GM19239 (cell line): ENCODE results near the gene ZNF236.

Experiments used
- DNase-seq: peaks from one replicate; pipeline ENCODE4 v3.0.0; 2011; ENCODE audit warnings: low spot score; ENCODE audit not compliant: insufficient read length
- FAIRE-seq: peaks from 2 replicates; lab custom pipeline; 2011; peaks lifted over from hg19 to GRCh38; lab: Jason Lieb, UNC

Gene ZNF236

GRCh38 chr18:76850112-76850511 is 27.8 kb downstream of the ZNF236 start:
- peak; percentile 61 for FAIRE-seq
- DNase-seq = no peak

DNA sequence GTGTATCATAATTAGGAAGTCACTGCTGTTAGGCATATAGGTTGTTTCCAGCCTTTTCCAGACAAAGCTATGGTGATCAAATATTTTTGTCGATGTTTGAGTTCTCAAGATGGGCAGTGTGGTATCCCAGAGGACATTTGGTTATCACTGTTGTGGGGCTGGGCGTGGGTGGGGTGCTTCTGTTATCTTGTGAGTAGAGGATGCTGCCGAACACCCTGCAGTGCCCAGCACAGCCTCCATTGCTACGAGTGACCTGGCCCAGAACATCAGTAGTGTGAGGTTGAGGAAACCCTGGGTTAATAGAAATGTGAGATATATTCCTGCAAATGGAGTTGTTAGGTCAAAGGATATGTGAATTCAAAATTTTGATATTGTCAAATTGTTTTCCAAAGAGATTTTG is 33.2 kb downstream of the ZNF236 start:
- FAIRE-seq (no peak), DNase-seq (no peak)

DNA sequence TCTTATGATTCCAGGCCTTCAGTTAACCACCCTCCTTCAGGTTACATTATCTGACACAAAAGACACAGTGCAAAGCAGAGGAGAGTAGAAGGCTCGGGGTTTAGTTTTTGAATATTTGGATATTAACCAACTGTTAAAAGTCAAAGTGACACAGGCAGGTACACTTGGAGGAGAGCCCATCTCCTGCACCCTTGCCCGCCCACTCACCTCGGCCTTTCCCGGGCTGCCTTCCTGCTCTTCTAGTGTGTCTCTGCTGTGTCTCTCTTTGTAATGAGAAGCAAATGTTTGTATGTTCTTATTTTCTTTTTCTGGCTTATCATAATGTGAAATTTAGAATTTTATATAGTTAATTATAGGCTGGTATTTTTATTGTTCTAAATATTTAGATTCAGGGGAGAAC is 35.1 kb downstream of the ZNF236 start:
- DNase-seq (no peak), FAIRE-seq (no peak)

GRCh38 chr18:76859474-76860339 is 37.4 kb downstream of the ZNF236 start:
- peak; percentile 4 for FAIRE-seq
- peak; percentile 14 for DNase-seq

- no peak for DNase-seq
- no peak for FAIRE-seq
Measured at GRCh38 chr18:76860411-76860810, 38.1 kb downstream of the ZNF236 start.

DNA sequence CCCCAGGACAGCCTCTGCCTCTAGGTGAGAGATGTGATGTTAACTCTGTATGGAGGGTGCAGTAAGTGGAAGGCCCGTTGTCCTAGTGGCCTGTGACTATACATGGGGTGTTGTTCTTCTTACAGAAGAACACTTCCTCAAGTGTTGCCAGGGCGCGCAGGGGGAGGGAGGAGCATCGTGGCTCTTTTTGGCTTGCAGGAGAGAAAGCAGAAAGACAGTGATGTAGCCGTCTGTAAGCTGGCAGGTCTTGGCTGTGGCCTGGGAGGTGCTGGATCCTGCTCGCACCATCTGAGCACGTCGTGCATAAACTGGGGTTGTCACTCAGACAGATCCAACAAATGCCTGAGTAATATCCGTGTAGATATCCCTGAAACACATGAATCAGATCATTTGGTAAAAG is 44.3 kb downstream of the ZNF236 start:
- DNase-seq = no peak
- FAIRE-seq = no peak

GRCh38 chr18:76873311-76873710 is 51.0 kb downstream of the ZNF236 start:
- DNase-seq = no peak
- FAIRE-seq = peak; percentile 37

DNA sequence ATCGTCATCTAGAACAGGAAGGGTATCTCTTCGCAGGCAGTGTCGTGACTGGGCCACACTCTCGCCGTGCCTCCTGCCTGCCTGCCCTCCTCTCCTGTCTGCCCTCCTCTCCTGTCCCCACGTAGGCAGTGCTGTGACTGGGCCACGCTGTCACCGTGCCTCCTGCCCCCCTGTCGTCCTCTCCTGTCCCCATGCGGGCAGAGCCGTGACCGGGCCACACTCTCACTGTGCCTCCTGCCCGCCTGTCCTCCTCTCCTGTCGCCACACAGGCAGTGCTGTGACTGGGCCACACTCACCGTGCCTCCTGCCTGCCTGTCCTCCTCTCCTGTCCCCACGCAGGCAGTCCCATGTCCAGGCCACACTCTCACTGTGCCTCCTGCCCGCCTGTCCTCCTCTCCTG is 51.4 kb downstream of the ZNF236 start:
- DNase-seq = no peak
- FAIRE-seq = no peak

- DNase-seq (no peak), FAIRE-seq (no peak)
Measured at GRCh38 chr18:76874642-76875389, 52.5 kb downstream of the ZNF236 start.

- peak; percentile 51 for FAIRE-seq
Measured at GRCh38 chr18:76875390-76876325, 53.3 kb downstream of the ZNF236 start.

GRCh38 chr18:76878426-76878825 is 56.1 kb downstream of the ZNF236 start:
- FAIRE-seq = no peak

More at GRCh38 chr18:76875390-76876325, 53.3 kb downstream of the ZNF236 start:
- peak; percentile 21 for DNase-seq

DNA sequence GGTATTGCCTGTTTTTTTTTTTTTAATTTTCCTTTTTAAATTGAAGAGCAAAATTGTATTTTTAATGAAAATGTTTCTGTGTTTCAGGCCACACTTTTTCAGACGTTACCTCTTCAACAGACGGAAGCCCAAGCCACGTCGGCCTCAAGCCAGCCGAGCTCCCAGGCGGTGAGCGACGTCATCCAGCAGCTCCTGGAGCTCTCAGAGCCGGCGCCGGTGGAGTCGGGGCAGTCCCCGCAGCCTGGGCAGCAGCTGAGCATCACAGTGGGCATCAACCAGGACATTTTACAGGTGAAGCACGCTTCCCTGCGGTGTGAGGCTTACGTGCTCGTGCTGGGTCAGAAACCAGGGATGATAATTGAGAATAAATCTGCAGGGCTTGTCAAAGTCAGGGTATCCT is 57.7 kb downstream of the ZNF236 start:
- no peak for DNase-seq
- no peak for FAIRE-seq

More at GRCh38 chr18:76878426-76878825, 56.1 kb downstream of the ZNF236 start:
- DNase-seq = no peak

GRCh38 chr18:76881744-76882143 is 59.4 kb downstream of the ZNF236 start:
- no peak for FAIRE-seq

DNA sequence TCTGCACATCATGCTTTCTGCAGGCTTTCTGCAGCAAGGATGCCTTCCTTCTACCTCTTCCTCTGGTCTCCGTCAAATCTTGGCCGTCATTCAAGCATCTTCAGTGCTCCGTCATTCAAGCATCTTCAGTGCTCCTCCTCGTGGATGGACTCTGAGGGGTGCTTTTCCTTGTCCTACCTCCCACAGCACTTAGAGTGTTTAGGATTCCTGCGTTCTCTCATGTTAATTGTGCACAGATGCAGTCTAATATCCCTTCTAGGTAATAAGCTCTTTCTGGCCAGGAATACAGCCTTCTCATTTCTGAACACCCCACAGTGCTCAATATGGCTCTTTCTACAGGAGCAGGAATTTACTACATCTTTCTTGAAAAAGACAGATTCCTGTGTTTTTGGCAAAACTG is 59.8 kb downstream of the ZNF236 start:
- FAIRE-seq = no peak

More at GRCh38 chr18:76881744-76882143, 59.4 kb downstream of the ZNF236 start:
- no peak for DNase-seq

DNA sequence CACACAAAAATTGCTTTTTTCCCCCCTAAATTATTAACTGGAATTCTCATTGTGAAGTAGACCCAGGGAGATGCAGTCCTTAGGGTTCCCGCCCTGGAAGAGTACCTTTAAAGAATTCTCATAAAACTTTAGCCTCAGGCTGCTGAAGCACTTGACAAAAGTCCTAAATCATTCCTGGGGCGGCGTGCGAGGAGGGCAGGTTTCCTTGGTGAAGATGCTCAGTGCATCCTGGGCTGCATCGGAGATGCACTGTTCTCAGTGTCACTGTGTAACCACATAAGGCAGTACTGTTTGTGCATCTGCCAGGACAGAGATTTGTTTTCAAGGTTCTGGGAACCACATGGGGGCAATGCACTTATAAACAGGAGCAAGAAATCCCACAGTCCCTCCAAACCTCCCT is 62.6 kb downstream of the ZNF236 start:
- DNase-seq = no peak
- FAIRE-seq = no peak

More for the DNA sequence above, 59.8 kb downstream of the ZNF236 start:
- DNase-seq = no peak

DNA sequence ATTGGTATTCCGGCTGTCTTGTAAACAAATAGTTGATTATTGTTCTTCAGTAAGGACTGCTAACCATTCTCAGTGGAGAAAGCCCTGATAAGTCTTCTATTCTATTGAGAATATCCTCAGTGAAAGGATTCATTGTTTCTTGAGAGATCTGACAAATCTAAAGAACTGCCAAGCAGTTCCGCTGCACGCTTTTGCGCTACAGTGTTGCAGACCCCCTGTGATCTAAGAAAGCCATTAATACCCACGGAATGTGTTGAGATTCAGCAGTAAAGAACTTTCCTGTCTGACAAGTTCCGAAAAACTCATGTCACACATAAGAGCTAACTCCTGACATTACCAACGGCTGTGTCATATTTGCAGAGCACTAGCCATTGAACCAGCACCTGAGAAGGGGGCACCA is 63.8 kb downstream of the ZNF236 start:
- DNase-seq (no peak), FAIRE-seq (no peak)

DNA sequence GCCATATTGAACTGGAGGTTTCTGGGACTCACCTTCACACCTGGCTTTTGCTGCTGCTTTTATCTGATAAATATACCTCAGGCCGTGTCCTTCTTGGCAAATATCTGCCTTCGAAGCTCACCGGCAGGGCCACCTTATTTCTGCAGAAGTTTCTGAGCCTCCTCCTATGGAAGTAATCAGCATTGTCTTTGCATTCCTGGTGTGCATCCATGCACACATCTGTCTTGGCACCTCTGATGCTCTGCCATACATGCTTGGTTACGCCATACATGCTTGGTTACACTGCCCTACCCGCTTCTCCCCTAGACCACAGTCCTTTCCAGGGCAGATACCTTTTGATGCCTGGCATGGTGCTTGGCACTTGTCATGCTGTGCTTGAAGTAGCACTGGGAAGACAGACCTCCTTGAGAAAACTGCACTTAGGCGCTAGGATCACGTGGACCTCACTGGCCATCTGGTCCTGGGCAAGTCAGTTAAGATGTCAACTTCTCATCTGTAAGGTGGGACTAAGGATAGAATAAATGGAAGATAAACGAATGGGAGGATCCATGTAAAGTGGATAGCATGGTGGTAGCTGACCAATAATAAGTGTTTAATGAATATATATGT is 66.8 kb downstream of the ZNF236 start:
- FAIRE-seq = no peak
- DNase-seq = no peak

DNA sequence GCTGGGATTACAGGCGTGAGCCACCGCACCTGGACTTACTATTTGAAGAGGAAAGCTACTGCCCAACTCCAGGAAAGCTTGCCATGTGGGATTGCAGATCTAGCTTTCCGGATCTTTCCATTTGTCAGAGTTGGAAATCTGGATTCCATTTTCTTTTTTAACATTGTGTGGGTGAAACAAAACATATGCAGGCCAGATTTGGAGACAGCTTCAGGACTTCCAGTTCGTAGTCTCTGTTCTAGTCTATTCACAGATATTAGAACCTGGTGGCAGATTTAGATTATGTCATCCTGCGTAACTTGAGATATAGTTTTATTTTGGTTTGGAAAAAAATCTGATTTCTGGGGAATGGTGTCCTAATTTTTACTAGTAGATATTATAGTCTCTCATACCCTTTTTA is 70.5 kb downstream of the ZNF236 start:
- DNase-seq (no peak), FAIRE-seq (no peak)

DNA sequence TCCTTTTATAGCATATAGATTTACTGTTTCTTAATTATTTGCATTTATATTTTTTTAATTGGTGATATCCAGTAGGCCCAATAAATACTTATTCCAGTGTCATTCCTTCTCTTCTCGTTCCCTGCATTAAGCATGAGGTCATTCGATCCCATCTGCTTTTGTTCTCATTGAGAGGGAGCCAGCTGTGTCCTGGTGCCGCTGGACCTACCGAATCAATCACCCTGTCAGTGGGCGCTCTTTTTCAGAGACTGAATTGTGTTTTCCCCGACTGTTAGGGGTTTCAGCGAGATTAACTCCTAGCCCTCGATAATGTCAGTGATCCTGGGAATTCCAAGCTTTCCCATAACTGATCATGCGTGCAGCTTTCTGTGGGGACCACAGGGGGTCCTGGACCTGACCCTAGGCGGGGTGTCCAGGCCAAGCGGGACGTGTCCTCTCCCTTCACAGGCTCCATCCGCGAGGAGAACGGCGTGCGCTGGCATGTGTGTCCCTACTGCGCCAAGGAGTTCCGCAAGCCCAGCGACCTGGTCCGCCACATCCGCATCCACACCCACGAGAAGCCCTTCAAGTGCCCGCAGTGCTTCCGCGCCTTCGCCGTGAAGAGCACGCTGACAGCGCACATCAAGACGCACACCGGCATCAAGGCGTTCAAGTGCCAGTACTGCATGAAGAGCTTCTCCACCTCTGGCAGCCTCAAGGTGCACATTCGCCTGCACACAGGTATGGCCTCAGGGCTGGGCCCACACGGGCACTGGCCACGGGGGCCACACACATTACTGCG is 72.4 kb downstream of the ZNF236 start:
- FAIRE-seq (no peak), DNase-seq (no peak)
